HepG2 (cell line): Measurements from ENCODE around the gene KIAA1217. TPM values are rescaled to one million over a fixed set of nuclear protein-coding genes. Genes with fewer than 3 reads are reported as not detected.
A peak's percentile ranks its signal among the peaks of the same experiment; 100 is the strongest.

Source experiments
- ATAD3A ChIP-seq: sonication (generic); formaldehyde crosslinking; IDR thresholded peaks from 2 replicates; pipeline ENCODE4 v1.4.0; 2020; ENCODE audit warnings: missing genetic modification reagents
- ATF3 ChIP-seq: sonication (generic); formaldehyde crosslinking; IDR thresholded peaks from 2 replicates; pipeline ENCODE4 v1.4.0; 2020; ENCODE audit warnings: missing genetic modification reagents
- DPF2 ChIP-seq: sonication (generic); formaldehyde crosslinking; IDR thresholded peaks from 2 replicates; pipeline ENCODE4 v1.4.0; 2020; ENCODE audit warnings: mild to moderate bottlenecking, low read depth, missing genetic modification reagents, borderline replicate concordance
- ERF ChIP-seq: IDR thresholded peaks from 2 replicates; pipeline ENCODE4 v1.6.1; 2018; ENCODE audit warnings: missing biosample characterization, missing genetic modification reagents
- FLYWCH1 ChIP-seq: sonication (generic); formaldehyde crosslinking; IDR thresholded peaks from 2 replicates; pipeline ENCODE4 v1.8.1; 2023; ENCODE audit warnings: mild to moderate bottlenecking, missing genetic modification reagents
- FOXP1 ChIP-seq, 2 experiments: fragments of 450-650 bp in 1 of 2; IDR thresholded peaks; 2 replicates each; pipeline ENCODE4 v1.6.1; 2017 to 2018; ENCODE audit warnings: antibody characterized with exemption in 1 of 2
- HNF4A ChIP-seq: sonication (generic); formaldehyde crosslinking; IDR thresholded peaks from 2 replicates; pipeline ENCODE4 v1.4.0; 2020; ENCODE audit warnings: missing genetic modification reagents
- KAT8 ChIP-seq: IDR thresholded peaks from 2 replicates; pipeline ENCODE4 v1.6.1; 2016; ENCODE audit warnings: missing genetic modification reagents, missing compliant biosample characterization
- NFATC3 ChIP-seq: sonication (generic); formaldehyde crosslinking; IDR thresholded peaks from 2 replicates; pipeline ENCODE4 v1.5.1; 2020; ENCODE audit warnings: mild to moderate bottlenecking, missing genetic modification reagents
- PHF21A ChIP-seq: sonication (generic); formaldehyde crosslinking; IDR thresholded peaks from 2 replicates; pipeline ENCODE4 v1.5.0; 2020; ENCODE audit warnings: mild to moderate bottlenecking, missing genetic modification reagents
- SAP130 ChIP-seq: IDR thresholded peaks from 2 replicates; pipeline ENCODE4 v1.6.1; 2016; ENCODE audit warnings: low read depth
- ZBTB21 ChIP-seq: sonication (generic); formaldehyde crosslinking; IDR thresholded peaks from 2 replicates; pipeline ENCODE4 v1.4.0; 2020; ENCODE audit warnings: missing genetic modification reagents
- ZBTB37 ChIP-seq: sonication (generic); formaldehyde crosslinking; IDR thresholded peaks from 2 replicates; pipeline ENCODE4 v1.4.0; 2020; ENCODE audit warnings: mild to moderate bottlenecking, missing genetic modification reagents
- ZFP37 ChIP-seq: sonication (generic); formaldehyde crosslinking; IDR thresholded peaks from 2 replicates; pipeline ENCODE4 v1.4.0; 2020; ENCODE audit warnings: missing genetic modification reagents, borderline replicate concordance
- ZNF292 ChIP-seq: sonication (generic); formaldehyde crosslinking; IDR thresholded peaks from 2 replicates; pipeline ENCODE4 v1.8.1; 2022; ENCODE audit warnings: mild to moderate bottlenecking, low read depth, missing genetic modification reagents, borderline replicate concordance
- ZNF574 ChIP-seq: sonication (generic); formaldehyde crosslinking; IDR thresholded peaks from 2 replicates; pipeline ENCODE4 v1.4.0; 2020; ENCODE audit warnings: missing genetic modification reagents
- ZNF615 ChIP-seq: sonication (generic); formaldehyde crosslinking; IDR thresholded peaks from 2 replicates; pipeline ENCODE4 v1.5.0; 2020; ENCODE audit warnings: mild to moderate bottlenecking, missing genetic modification reagents, borderline replicate concordance
- ZNF629 ChIP-seq: sonication (generic); formaldehyde crosslinking; conservative IDR thresholded peaks from 2 replicates; pipeline ENCODE4 v1.5.0; 2020; ENCODE audit warnings: missing genetic modification reagents
- ZNF639 ChIP-seq: conservative IDR thresholded peaks from 2 replicates; pipeline ENCODE4 v1.6.1; 2018; ENCODE audit warnings: missing genetic modification reagents
- ZNF772 ChIP-seq: sonication (generic); formaldehyde crosslinking; IDR thresholded peaks from 2 replicates; pipeline ENCODE4 v1.5.0; 2020; ENCODE audit warnings: mild to moderate bottlenecking, missing genetic modification reagents
- ZNF800 ChIP-seq: sonication (generic); formaldehyde crosslinking; IDR thresholded peaks from 2 replicates; pipeline ENCODE4 v1.4.0; 2020; ENCODE audit warnings: missing genetic modification reagents
- ZSCAN20 ChIP-seq: sonication (generic); formaldehyde crosslinking; IDR thresholded peaks from 2 replicates; pipeline ENCODE4 v1.4.0; 2020; ENCODE audit warnings: missing genetic modification reagents, mild to moderate bottlenecking, borderline replicate concordance
- polyA plus RNA-seq, 8 experiments: library from polyadenylated mRNA; depleted of rRNA in 3 of 8; stranded (reverse) in 7 of 8; unstranded in 1 of 8; fragments of >200 nt; fragmentation: Illumina TruSeq in 4 of 8; extraction: Trizol in 4 of 8; gene quantifications; 2 replicates each; pipeline versions ENCODE4 v1.2.1 to v1.2.3, GENCODE V29; 2011 to 2016; ENCODE audit warnings: low read depth in 4 of 8, missing spikeins in 1 of 8, mixed read lengths in 1 of 8; ENCODE audit not compliant: insufficient read depth in 1 of 8
- total RNA-seq, 5 experiments: library from RNA; depleted of rRNA; stranded (reverse); fragments of >200 nt; fragmentation: Illumina TruSeq; extraction: Trizol; gene quantifications; 2 replicates each; pipeline ENCODE4 v1.2.3, GENCODE V29; 2016; ENCODE audit warnings: low read depth in 1 of 5

The KIAA1217 gene
- total and polyA plus RNA-seq, 2 of the 13 experiments (the other 11 are each of a cell fraction or from before 2014, with no cell fraction given), result 4.6 to 10.9 TPM

- TF ChIP-seq ZNF800 (CRISPR knock-in tag), result no peak
- no peak for TF ChIP-seq ZFP37 (CRISPR knock-in tag)
- TF ChIP-seq ZBTB21, result no peak; the same call in 1 of the 2 replicates
- TF ChIP-seq SAP130 (CRISPR knock-in tag), result peak; percentile 75
- TF ChIP-seq ZNF292 (CRISPR knock-in tag), result no peak
- TF ChIP-seq ZSCAN20 (CRISPR knock-in tag), result peak; percentile 47; the same call in 1 of the 2 replicates
- TF ChIP-seq HNF4A (CRISPR knock-in tag), result peak; percentile 35
- peak; percentile 39; the same call in 1 of the 2 replicates for TF ChIP-seq ZBTB37 (CRISPR knock-in tag)
- TF ChIP-seq KAT8, result no peak
- TF ChIP-seq ZNF772 (CRISPR knock-in tag), result no peak
- no peak for TF ChIP-seq ATAD3A (CRISPR knock-in tag)
- TF ChIP-seq ZNF574 (CRISPR knock-in tag), result no peak
- TF ChIP-seq FOXP1 (IDR thresholded peaks at IDR 0.05), result no peak
- TF ChIP-seq FOXP1 (CRISPR knock-in tag; IDR thresholded peaks at IDR 0.05), result peak; percentile 45; the same call in 1 of the 2 replicates
- no peak for TF ChIP-seq NFATC3 (CRISPR knock-in tag)
- TF ChIP-seq PHF21A (CRISPR knock-in tag), result peak; percentile 55; the same call in 1 of the 2 replicates
- peak; percentile 48 for TF ChIP-seq ZNF629 (CRISPR knock-in tag)
- no peak for TF ChIP-seq FLYWCH1 (CRISPR knock-in tag)
- TF ChIP-seq ERF, result no peak
- TF ChIP-seq ZNF639 (CRISPR knock-in tag), result no peak
- no peak for TF ChIP-seq ATF3
- no peak for TF ChIP-seq ZNF615
- peak; percentile 26; the same call in 1 of the 2 replicates for TF ChIP-seq DPF2
These were observed 257.2 kb downstream of the KIAA1217 start (continued) for GRCh38 chr10:24465891-24466818.
